IMR-90 (cell line): Measurements from ENCODE around the gene FBXL4. TPM values are rescaled to one million over a fixed set of nuclear protein-coding genes. Genes with fewer than 3 reads are reported as not detected.

Experiments used
- ATAC-seq: fragments of 200-7000 bp; cut with Tn5 transposase; 2 replicates; pipeline ENCODE4 v1.9.1; 2020; ENCODE audit warnings: low read depth, mild to moderate bottlenecking, moderate library complexity
- BruUV-seq: library from RNA; stranded (reverse); fragments of 400-500 nt; replicated peaks from 2 replicates; lab custom pipeline; 2021; lab: Mats Ljungman, UMichigan
- CTCF ChIA-PET: fragments of 300-600 bp; formaldehyde crosslinking; extraction: SDS; loops from one replicate; lab custom pipeline; 2021; ENCODE audit warnings: antibody characterized with exemption; lab: Yijun Ruan, JAX
- POLR2A ChIA-PET: fragments of 300-600 bp; sonication (Branson Sonifier 250); formaldehyde crosslinking; loops from one replicate; lab custom pipeline; 2022; ENCODE audit warnings: antibody characterized with exemption; ENCODE audit not compliant: unreplicated experiment; lab: Charles Lee
- DNase-seq: peaks from one replicate; pipeline ENCODE4 v3.0.0; 2013
- H2AFZ ChIP-seq: replicated peaks from 2 replicates; pipeline ENCODE3; 2013; ENCODE audit warnings: low read length, mild to moderate bottlenecking; ENCODE audit not compliant: poor library complexity
- H2AK5ac ChIP-seq: 2 replicates; pipeline ENCODE4 v1.6.1; 2013; ENCODE audit warnings: low read depth, low read length, inconsistent platforms
- H2AK9ac ChIP-seq: replicated peaks from 2 replicates; pipeline ENCODE3; 2013; ENCODE audit warnings: mild to moderate bottlenecking, low read depth, low read length, moderate library complexity; ENCODE audit not compliant: poor library complexity
- H2BK120ac ChIP-seq: 2 replicates; pipeline ENCODE4 v1.6.1; 2013; ENCODE audit warnings: low read depth, low read length, inconsistent platforms
- H2BK15ac ChIP-seq: 3 replicates; pipeline ENCODE4 v1.6.1; 2013; ENCODE audit warnings: low read depth, low read length, inconsistent platforms
- H2BK20ac ChIP-seq: 2 replicates; pipeline ENCODE4 v1.6.1; 2013; ENCODE audit warnings: low read depth, mild to moderate bottlenecking, inconsistent platforms, low read length, moderate library complexity
- H2BK5ac ChIP-seq: 2 replicates; pipeline ENCODE4 v1.6.1; 2013; ENCODE audit warnings: mild to moderate bottlenecking, low read depth, low read length, inconsistent platforms; ENCODE audit not compliant: poor library complexity, severe bottlenecking
- H3K14ac ChIP-seq: replicated peaks from 2 replicates; pipeline ENCODE4 v1.6.1; 2013; ENCODE audit warnings: low read depth, low read length, inconsistent platforms
- H3K18ac ChIP-seq: 2 replicates; pipeline ENCODE4 v1.6.1; 2013; ENCODE audit warnings: low read depth, low read length, control low read depth
- H3K23ac ChIP-seq: 2 replicates; pipeline ENCODE4 v1.6.1; 2013; ENCODE audit warnings: low read depth, low read length, inconsistent platforms
- H3K27ac ChIP-seq: 2 replicates; pipeline ENCODE4 v1.5.1; 2013; ENCODE audit warnings: mild to moderate bottlenecking, control low read depth, low read length; ENCODE audit not compliant: insufficient read depth
- H3K27me3 ChIP-seq: 2 replicates; pipeline ENCODE4 v1.6.1; 2013; ENCODE audit warnings: low read length; ENCODE audit not compliant: control insufficient read depth, insufficient read depth
- H3K36me3 ChIP-seq: 2 replicates; pipeline ENCODE4 v1.6.1; 2013; ENCODE audit warnings: low read length, mixed read lengths; ENCODE audit not compliant: control insufficient read depth, insufficient read depth
- H3K4ac ChIP-seq: 2 replicates; pipeline ENCODE4 v1.6.1; 2013; ENCODE audit warnings: low read depth, low read length, inconsistent platforms
- H3K4me1 ChIP-seq: 2 replicates; pipeline ENCODE4 v1.6.1; 2013; ENCODE audit warnings: low read length, mixed read lengths; ENCODE audit not compliant: control insufficient read depth, insufficient read depth
- H3K4me2 ChIP-seq: 2 replicates; pipeline ENCODE4 v1.6.1; 2013; ENCODE audit warnings: low read depth, mild to moderate bottlenecking, control low read depth, low read length, moderate library complexity
- H3K4me3 ChIP-seq: 2 replicates; pipeline ENCODE4 v1.5.1; 2013; ENCODE audit warnings: low read depth, mild to moderate bottlenecking, control low read depth, low read length, moderate library complexity; ENCODE audit not compliant: insufficient read depth
- H3K56ac ChIP-seq: 2 replicates; pipeline ENCODE4 v1.6.1; 2013; ENCODE audit warnings: low read length, inconsistent platforms; ENCODE audit not compliant: insufficient read depth; ENCODE audit errors: extremely low read depth
- H3K79me1 ChIP-seq, 2 experiments: 2 replicates each; pipeline ENCODE4 v1.6.1; 2013; ENCODE audit warnings: low read length in 2 of 2, inconsistent platforms in 1 of 2, low read depth in 1 of 2
- H3K9ac ChIP-seq: 2 replicates; pipeline ENCODE4 v1.6.1; 2013; ENCODE audit warnings: low read depth, low read length, control low read depth
- H3K9me1 ChIP-seq: 2 replicates; pipeline ENCODE4 v1.6.1; 2013; ENCODE audit warnings: low read length, inconsistent platforms; ENCODE audit not compliant: insufficient read depth
- H3K9me3 ChIP-seq: 2 replicates; pipeline ENCODE4 v1.6.1; 2013; ENCODE audit warnings: low read length; ENCODE audit not compliant: control insufficient read depth, insufficient read depth
- H4K20me1 ChIP-seq: 2 replicates; pipeline ENCODE4 v1.6.1; 2013; ENCODE audit warnings: low read length, inconsistent platforms; ENCODE audit not compliant: insufficient read depth
- H4K5ac ChIP-seq: 2 replicates; pipeline ENCODE4 v1.6.1; 2013; ENCODE audit warnings: mild to moderate bottlenecking, low read depth, low read length, control low read depth
- H4K8ac ChIP-seq, 2 experiments: 2 replicates each; pipeline ENCODE4 v1.6.1; 2013; ENCODE audit warnings: low read depth in 2 of 2, low read length in 2 of 2, control low read depth in 1 of 2, inconsistent platforms in 1 of 2
- H4K91ac ChIP-seq: 2 replicates; pipeline ENCODE4 v1.6.1; 2013; ENCODE audit warnings: low read depth, low read length, inconsistent platforms; ENCODE audit not compliant: insufficient read depth
- CEBPB ChIP-seq: IDR thresholded peaks from 2 replicates; pipeline ENCODE4 v1.6.1; 2012; ENCODE audit warnings: low read depth, low read length, improper control_type of control experiment
- USF2 ChIP-seq: fragments of 150-350 bp; IDR thresholded peaks from 2 replicates; pipeline ENCODE4 v1.6.1; 2017; ENCODE audit warnings: mild to moderate bottlenecking, antibody characterized with exemption, low read length, low read depth
- WGBS, 2 experiments: methylation state at CpG; one replicate each; pipeline versions ENCODE4 v1.1.5 to v1.1.7; 2013; ENCODE audit warnings: missing lambda C conversion rate in 2 of 2; ENCODE audit not compliant: insufficient read length in 1 of 2; ENCODE audit errors: extremely low coverage in 2 of 2; 5-methylcytosine and 5-hydroxymethylcytosine counted together
- dilution Hi-C: fragments of 300-500 bp; cut with HindIII; formaldehyde crosslinking; loops from one replicate; pipeline ENCODE4 v1.14.3; 2018; ENCODE audit warnings: low sequenced_read_pairs; ENCODE audit not compliant: unreplicated experiment
- in situ Hi-C: fragments of 300-500 bp; cut with MboI; formaldehyde crosslinking; loops from 3 replicates; pipeline ENCODE4 v1.14.3; 2019; ENCODE audit warnings: low sequenced_read_pairs, inconsistent platforms, mixed read lengths
- intact Hi-C: fragments of 100-400 bp; cut with micrococcal nuclease; formaldehyde crosslinking; loops from 2 replicates; pipeline ENCODE4 v1.10.0; 2022
- polyA plus RNA-seq, 3 experiments: library from polyadenylated mRNA; depleted of rRNA; stranded (reverse); fragments of >200 nt; gene quantifications; 2 replicates each; pipeline ENCODE4 v1.2.3, GENCODE V29; 2012; ENCODE audit warnings: low replicate concordance in 1 of 3
- total RNA-seq: library from RNA; depleted of rRNA; stranded (reverse); fragments of >200 nt; gene quantifications from 2 replicates; pipeline ENCODE4 v1.2.3, GENCODE V29; 2012

FBXL4 gene
- total and polyA plus RNA-seq, 2 of the 4 experiments (the other 2 are of a cell fraction): 7.8 to 17.6 TPM

DNA sequence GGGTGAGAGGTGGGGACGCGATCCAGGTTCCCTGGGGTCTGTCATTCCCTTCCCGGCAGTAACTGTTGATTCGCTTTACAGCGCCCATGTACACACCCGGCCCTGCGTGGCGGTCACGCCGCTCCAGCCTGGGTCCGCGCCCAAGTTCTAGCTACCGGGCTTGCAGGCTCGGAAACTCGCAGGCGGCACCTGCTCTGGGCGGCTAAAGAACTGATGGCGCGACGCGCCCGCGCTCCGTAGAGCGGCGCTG is 114.8 kb downstream of the FBXL4 start:
- no peak overlapping the region for H3K4ac ChIP-seq
- ATAC-seq (peak; percentile 16; the same call in 1 of the 2 replicates), DNase-seq (peak; percentile 16)
- H3K9ac ChIP-seq: no peak overlapping the region
- no peak overlapping the region for H3K27ac ChIP-seq
- peaks cover 3% of the 10 kb centered on the region; the same call in 1 of the 2 replicates for H3K9me3 ChIP-seq
- no peak overlapping the region for H2BK5ac ChIP-seq
- BruUV-seq: no TSS peak
- H2AK9ac ChIP-seq: no peak overlapping the region
- dilution Hi-C loops: no loop called here
- intact Hi-C loops: no loop called here
- ChIA-PET POLR2A (no interaction called here), CTCF (interaction anchor here (0.7 to 1.2 kb wide), 2 partner anchors 11 to 103 kb away, joined by 3 read pairs; no protein-coding TSS in a partner anchor)
- no peak overlapping the region for H4K5ac ChIP-seq
- H3K23ac ChIP-seq: no peak overlapping the region
- in situ Hi-C loops: no loop called here
- peak overlapping the region; percentile 82 for H2AFZ ChIP-seq
- no peak overlapping the region for H3K14ac ChIP-seq
- no peak overlapping the region for H2BK120ac ChIP-seq
- no peaks in the 10 kb centered on the region for H3K36me3 ChIP-seq
- TF ChIP-seq CEBPB (no peak), USF2 (no peak)
- 1% methylated on average over 15 of the region's 26 CpGs; no CpG with 5 or more reads in 1 of the 2 experiments for WGBS, 2 experiments
- no peaks in the 10 kb centered on the region; the same call in none of the 2 replicates for H4K20me1 ChIP-seq
- no peak overlapping the region for H4K91ac ChIP-seq
- no peak overlapping the region for H2BK20ac ChIP-seq
- no peak overlapping the region for H4K8ac ChIP-seq
- peak overlapping the region; percentile 47; the same call in 1 of the 2 replicates for H3K4me2 ChIP-seq
- no peaks in the 10 kb centered on the region for H3K9me1 ChIP-seq
- peaks cover 7% of the 10 kb centered on the region; the same call in 1 of the 2 replicates for H3K4me1 ChIP-seq
- H3K27me3 ChIP-seq: peaks cover 81% of the 10 kb centered on the region
- H3K4me3 ChIP-seq: no peak overlapping the region
- H2AK5ac ChIP-seq: no peak overlapping the region
- H2BK15ac ChIP-seq: no peak overlapping the region
- H3K79me1 ChIP-seq: no peaks in the 10 kb centered on the region
- no peak overlapping the region for H3K56ac ChIP-seq
- no peak overlapping the region for H3K18ac ChIP-seq
